SU-DHL-6 (cell line): ENCODE data around the gene CABLES2.

ENCODE experiments used
- H2AFZ ChIP-seq: fragments of 200-600 bp; sonication (generic); 2 replicates; pipeline ENCODE4 v1.6.1; 2014; ENCODE audit warnings: low read depth, mild to moderate bottlenecking, moderate library complexity, mixed read lengths, antibody characterized with exemption, low read length; ENCODE audit not compliant: severe bottlenecking
- H3F3A ChIP-seq: fragments of 200-600 bp; shearing (Covaris generic); 2 replicates; pipeline ENCODE4 v1.6.0; 2016; ENCODE audit warnings: antibody characterized with exemption, mild to moderate bottlenecking; ENCODE audit not compliant: insufficient read depth
- H3K27ac ChIP-seq: fragments of 200-600 bp; sonication (generic); 2 replicates; pipeline ENCODE4 v1.5.1; 2016; ENCODE audit warnings: low read depth, mild to moderate bottlenecking, low read length, moderate library complexity, mixed read lengths
- H3K27me3 ChIP-seq: fragments of 200-600 bp; sonication (generic), shearing (Covaris generic); 2 replicates; pipeline ENCODE4 v1.6.0; 2014; ENCODE audit warnings: mild to moderate bottlenecking, low read length
- H3K36me3 ChIP-seq: fragments of 200-600 bp; sonication (generic); 2 replicates; pipeline ENCODE4 v1.6.1; 2014; ENCODE audit warnings: mild to moderate bottlenecking, low read length, mixed read lengths
- H3K4me2 ChIP-seq: fragments of 300-600, 200-600 bp; shearing (Covaris generic), sonication (generic); 2 replicates; pipeline ENCODE4 v1.6.0; 2014; ENCODE audit warnings: low read length, low read depth, mild to moderate bottlenecking; ENCODE audit not compliant: poor library complexity, severe bottlenecking
- H3K4me3 ChIP-seq: fragments of 200-600 bp; sonication (generic); 2 replicates; pipeline ENCODE4 v1.5.1; 2014; ENCODE audit warnings: antibody characterized with exemption, low read length, mild to moderate bottlenecking, mixed read lengths; ENCODE audit not compliant: insufficient read depth, poor library complexity, severe bottlenecking
- H3K79me2 ChIP-seq: fragments of 200-600 bp; sonication (generic); 2 replicates; pipeline ENCODE4 v1.6.1; 2014; ENCODE audit warnings: mild to moderate bottlenecking, low read length, moderate library complexity; ENCODE audit not compliant: insufficient read depth
- H3K9ac ChIP-seq: fragments of 200-600 bp; sonication (generic); 2 replicates; pipeline ENCODE4 v1.7.0; 2014; ENCODE audit warnings: mild to moderate bottlenecking, low read length
- H3K9me2 ChIP-seq: fragments of 200-600 bp; sonication (generic); replicated peaks from 2 replicates; pipeline ENCODE4 v1.6.1; 2014; ENCODE audit warnings: low read length; ENCODE audit not compliant: insufficient read depth
- H3K9me3 ChIP-seq: fragments of 200-600 bp; sonication (generic); 2 replicates; pipeline ENCODE4 v1.6.1; 2014; ENCODE audit warnings: low read length, mixed read lengths; ENCODE audit not compliant: insufficient read depth
- H4K20me1 ChIP-seq: fragments of 200-600 bp; sonication (generic); 2 replicates; pipeline ENCODE4 v1.6.1; 2014; ENCODE audit warnings: low read depth, mild to moderate bottlenecking, antibody characterized with exemption, low read length, moderate library complexity, mixed read lengths
- EZH2phosphoT487 ChIP-seq: fragments of 200-600 bp; sonication (generic), shearing (Covaris generic); conservative IDR thresholded peaks from 2 replicates; pipeline ENCODE4 v1.6.1; 2018; ENCODE audit warnings: mild to moderate bottlenecking, antibody characterized with exemption, low read length, moderate library complexity, mixed read lengths
- TF ChIP-seq, protein P1 (sequence below): fragments of 200-600 bp; sonication (generic); IDR thresholded peaks from one replicate; pipeline ENCODE4 v1.5.1; 2017; ENCODE audit warnings: antibody characterized with exemption, mild to moderate bottlenecking, low read length, moderate library complexity; ENCODE audit not compliant: insufficient read depth, poor library complexity, severe bottlenecking

The CABLES2 gene

DNA sequence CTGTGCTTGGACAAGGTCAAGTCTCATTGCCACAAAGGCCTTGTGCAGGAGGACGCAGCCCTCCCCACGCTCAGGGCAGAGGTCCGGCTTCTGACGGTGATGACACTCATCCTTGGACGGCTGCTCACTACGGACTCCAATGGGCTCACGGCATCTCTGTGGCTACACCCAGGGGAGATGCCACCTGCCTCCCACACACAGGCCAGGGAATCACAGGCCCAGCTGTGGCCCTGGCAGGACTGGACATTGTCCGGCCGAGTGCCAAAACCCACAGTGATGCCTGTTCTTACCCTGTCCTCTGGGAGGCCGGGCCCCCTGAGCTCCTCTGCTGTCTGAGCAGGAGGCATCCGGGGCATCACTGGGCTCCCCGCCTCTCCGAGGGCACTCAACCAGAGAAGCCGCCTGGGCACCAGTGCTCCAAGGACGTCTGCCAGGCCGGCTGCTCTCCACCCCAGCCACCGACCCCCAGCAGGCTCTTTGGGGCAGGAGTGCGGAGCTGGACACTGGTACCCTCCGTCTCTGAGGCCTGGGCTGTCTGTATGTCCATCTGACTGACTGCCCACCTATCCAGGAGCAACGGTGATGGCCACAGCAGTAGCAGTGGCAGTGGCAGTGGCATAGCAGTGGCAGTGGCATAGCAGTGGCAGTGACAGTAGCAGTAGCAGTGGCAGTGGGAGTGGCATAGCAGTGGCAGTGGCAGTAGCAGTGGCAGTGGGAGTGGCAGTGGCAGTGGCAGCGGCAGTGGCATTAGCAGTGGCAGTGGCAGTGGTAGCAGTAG, 18.4 kb upstream of the CABLES2 start:
- H3F3A ChIP-seq: no peaks in the 10 kb centered on the region
- H3K4me2 ChIP-seq: no peak overlapping the region
- H2AFZ ChIP-seq: no peak overlapping the region
- no peak overlapping the region for H3K27ac ChIP-seq
- no peak overlapping the region for H3K4me3 ChIP-seq
- no peaks in the 10 kb centered on the region for H4K20me1 ChIP-seq
- no peak overlapping the region for H3K9ac ChIP-seq
- H3K9me2 ChIP-seq: no peaks in the 10 kb centered on the region
- no peak for TF ChIP-seq EZH2phosphoT487
- TF ChIP-seq, protein P1, sequence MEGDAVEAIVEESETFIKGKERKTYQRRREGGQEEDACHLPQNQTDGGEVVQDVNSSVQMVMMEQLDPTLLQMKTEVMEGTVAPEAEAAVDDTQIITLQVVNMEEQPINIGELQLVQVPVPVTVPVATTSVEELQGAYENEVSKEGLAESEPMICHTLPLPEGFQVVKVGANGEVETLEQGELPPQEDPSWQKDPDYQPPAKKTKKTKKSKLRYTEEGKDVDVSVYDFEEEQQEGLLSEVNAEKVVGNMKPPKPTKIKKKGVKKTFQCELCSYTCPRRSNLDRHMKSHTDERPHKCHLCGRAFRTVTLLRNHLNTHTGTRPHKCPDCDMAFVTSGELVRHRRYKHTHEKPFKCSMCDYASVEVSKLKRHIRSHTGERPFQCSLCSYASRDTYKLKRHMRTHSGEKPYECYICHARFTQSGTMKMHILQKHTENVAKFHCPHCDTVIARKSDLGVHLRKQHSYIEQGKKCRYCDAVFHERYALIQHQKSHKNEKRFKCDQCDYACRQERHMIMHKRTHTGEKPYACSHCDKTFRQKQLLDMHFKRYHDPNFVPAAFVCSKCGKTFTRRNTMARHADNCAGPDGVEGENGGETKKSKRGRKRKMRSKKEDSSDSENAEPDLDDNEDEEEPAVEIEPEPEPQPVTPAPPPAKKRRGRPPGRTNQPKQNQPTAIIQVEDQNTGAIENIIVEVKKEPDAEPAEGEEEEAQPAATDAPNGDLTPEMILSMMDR: no peak
- no peaks in the 10 kb centered on the region for H3K36me3 ChIP-seq
- no peaks in the 10 kb centered on the region for H3K27me3 ChIP-seq
- H3K79me2 ChIP-seq: no peaks in the 10 kb centered on the region
- H3K9me3 ChIP-seq: no peaks in the 10 kb centered on the region

DNA sequence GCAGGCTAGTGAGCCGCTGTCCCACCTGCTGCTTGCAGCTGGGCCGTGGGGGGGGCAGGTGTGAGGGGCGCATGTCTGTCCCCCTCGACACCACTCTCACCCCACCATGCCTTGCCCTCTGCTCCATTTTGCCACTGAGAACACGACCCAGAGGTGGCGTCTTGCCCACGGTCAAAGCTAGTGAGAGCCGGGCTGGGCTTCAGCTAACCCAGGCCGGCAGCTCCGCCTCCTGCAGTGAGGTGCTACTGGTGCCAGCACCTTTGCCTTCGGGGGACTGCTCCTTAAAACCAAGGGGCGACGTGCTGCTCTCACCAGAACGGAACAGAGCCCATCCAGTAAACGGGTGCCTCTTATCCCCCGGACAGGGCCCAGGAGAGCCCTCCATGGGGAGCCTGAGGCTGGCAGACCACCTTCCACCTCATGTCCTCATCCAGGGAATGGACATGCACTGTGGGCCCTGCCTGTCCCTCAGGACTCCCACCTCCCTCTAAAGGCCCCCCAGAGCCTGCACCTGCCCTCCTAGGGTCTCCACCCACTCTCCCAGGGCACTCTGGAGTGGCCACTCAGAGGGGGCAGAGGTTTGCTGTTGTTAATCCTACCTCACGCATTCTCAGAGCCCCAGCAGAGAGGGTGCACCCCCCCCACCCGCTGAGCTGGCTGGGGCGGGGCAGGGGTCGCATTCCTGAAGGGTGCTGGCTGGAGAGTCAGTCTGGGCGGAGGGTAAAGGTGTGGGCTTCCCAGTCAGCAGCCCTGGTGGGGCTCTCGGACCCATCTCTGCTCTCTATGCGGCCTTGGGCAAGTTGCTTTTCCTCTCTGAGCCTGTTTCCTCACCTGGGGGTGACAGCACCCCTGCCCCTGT, 17.4 kb upstream of the CABLES2 start:
- H3K9me2 ChIP-seq: no peaks in the 10 kb centered on the region
- no peak overlapping the region for H3K9ac ChIP-seq
- no peaks in the 10 kb centered on the region for H3K36me3 ChIP-seq
- no peaks in the 10 kb centered on the region for H4K20me1 ChIP-seq
- TF ChIP-seq EZH2phosphoT487: no peak
- TF ChIP-seq, protein P1: no peak
- H3K9me3 ChIP-seq: no peaks in the 10 kb centered on the region
- no peak overlapping the region for H2AFZ ChIP-seq
- no peaks in the 10 kb centered on the region for H3F3A ChIP-seq
- no peaks in the 10 kb centered on the region for H3K27me3 ChIP-seq
- H3K4me3 ChIP-seq: no peak overlapping the region
- H3K79me2 ChIP-seq: no peaks in the 10 kb centered on the region
- H3K27ac ChIP-seq: no peak overlapping the region
- no peak overlapping the region for H3K4me2 ChIP-seq

DNA sequence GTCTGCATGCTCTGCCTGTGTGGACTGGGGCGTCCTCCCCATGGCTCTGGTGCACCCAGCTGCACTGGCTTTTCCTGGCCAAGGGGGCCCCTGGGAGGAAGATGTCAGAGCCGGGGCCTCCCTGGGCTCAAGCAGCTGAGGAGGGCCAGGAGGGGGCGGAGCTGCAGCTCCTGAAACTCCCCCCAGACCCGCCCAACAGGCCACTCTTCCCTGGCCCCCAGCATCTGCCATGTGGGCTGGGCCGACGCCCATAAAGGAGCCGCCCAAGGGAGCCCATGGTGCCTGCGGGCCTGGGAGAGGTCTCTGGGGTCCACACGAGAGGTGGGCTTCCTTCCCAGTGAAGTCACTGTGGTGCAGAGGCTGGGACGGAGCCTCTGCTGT, 16.2 kb upstream of the CABLES2 start:
- no peaks in the 10 kb centered on the region for H3K79me2 ChIP-seq
- no peaks in the 10 kb centered on the region for H3K9me2 ChIP-seq
- TF ChIP-seq, protein P1: no peak
- no peak for TF ChIP-seq EZH2phosphoT487
- H3K36me3 ChIP-seq: no peaks in the 10 kb centered on the region
- H3K4me3 ChIP-seq: no peak overlapping the region
- H3K27ac ChIP-seq: no peak overlapping the region
- H3K27me3 ChIP-seq: no peaks in the 10 kb centered on the region
- H3K9me3 ChIP-seq: no peaks in the 10 kb centered on the region
- H3F3A ChIP-seq: no peaks in the 10 kb centered on the region
- no peak overlapping the region for H3K4me2 ChIP-seq
- H3K9ac ChIP-seq: no peak overlapping the region
- H4K20me1 ChIP-seq: no peaks in the 10 kb centered on the region
- H2AFZ ChIP-seq: no peak overlapping the region
